ENCODE results near the gene KIF3B.
"Not testable (repeated sequence)": the region's sequence is repeated elsewhere in the genome, so short reads cannot be mapped to it uniquely, and the experiment has no call there.

KIF3B gene

DNA sequence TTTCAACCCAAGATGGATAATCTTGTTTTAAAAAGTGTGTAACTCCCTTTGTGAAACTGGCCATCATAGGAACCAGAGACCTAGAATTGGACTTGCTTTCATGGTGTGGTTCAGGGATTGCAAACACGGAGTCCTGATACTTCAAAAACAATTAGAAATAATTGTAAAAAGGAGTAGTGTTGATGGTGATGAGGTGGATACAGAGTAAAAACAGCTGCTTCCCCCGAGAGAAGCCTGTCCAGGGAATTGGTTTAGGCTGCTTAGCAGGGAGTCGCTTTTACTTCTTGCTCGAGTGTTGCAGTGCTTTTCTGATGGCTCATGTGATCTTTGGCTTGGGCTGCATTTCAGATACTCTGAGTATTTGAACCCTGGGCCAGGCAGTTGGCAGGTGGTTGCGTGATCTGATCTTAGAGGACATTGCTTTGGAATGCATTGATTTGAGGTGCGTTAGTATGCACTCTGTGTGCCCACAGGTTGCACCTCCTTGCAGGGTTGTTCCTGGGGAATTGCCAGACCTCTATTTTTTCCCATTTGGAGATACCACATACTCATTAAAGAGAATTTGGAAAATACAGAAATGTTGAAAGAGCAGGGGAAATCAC, 19.5 kb downstream of the KIF3B start:
- DNase-seq, result no peak

DNA sequence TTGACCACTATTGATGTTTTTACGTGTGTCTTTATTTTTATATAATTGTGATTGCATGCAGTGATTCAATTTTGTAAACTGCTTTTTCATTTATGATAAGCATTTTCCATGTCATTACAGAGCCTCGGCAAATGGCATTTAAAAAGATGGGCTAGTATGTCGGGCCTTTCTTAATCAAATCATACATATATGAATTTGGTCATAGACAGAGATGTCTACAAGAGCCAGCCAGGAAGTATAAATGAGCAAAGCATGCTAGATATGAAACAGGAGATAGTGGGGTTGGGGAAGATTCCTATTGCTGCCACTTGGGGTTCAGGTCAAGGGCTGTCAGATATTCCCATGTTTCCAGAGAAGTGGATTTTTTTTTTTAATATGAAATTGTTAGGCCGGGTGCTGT, 20.0 kb downstream of the KIF3B start:
- no peak for DNase-seq

DNA sequence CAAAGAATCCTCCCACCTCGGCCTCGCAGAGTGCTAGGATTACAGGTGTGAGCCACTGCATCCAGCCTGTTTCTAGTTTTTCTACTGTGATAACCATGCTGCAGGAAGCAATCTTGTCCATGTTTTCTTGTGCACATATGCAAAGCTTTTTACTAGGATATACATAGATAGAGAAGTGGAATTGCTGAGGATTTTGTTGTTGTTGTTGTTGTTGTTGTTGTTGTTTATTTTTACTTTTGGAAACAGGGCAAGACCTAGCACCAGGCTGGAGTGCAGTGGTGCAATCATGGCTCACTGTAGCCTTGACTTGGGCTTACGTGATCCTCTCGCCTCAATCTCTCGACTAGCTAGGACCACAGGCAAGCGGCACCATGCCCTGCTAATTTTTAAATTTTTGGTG, 23.2 kb downstream of the KIF3B start:
- no peak for DNase-seq

DNA sequence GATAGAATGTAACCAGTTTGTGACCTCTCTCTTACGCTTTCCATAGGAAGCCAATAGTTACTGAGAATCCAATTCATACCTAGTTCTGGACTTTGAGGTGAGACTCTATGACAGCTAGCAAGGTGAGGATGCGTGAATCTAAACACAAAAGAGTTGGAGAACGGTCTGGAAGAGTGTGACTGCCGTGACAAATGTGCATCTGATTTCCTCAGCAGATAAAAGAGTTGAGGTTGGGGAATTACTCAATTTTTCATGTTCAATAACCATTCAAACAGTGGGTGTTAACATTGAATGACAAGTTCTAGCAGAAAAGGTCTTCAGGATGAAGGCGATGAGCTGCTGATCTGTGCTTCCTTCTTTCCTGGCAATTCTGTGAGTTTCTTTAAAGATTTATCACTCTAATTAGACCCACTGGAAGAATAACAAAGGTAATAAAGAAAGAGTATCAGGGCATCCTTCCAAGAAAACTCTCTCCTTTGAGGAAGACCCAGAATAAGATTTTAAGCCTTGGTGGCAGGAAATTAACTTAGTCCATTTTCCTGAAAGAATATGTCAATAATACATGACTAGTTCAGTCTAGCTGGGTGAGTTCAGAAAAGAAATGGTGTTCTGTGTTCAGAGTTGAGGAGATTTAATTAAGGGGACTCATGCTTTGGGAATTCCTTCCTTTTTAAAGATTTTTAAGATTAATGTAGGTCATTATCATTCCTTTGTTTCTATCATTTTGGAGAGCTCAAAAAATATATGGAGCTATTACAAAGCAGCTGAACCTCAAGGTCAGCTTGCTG, 24.5 kb downstream of the KIF3B start:
- DNase-seq, result no peak

DNA sequence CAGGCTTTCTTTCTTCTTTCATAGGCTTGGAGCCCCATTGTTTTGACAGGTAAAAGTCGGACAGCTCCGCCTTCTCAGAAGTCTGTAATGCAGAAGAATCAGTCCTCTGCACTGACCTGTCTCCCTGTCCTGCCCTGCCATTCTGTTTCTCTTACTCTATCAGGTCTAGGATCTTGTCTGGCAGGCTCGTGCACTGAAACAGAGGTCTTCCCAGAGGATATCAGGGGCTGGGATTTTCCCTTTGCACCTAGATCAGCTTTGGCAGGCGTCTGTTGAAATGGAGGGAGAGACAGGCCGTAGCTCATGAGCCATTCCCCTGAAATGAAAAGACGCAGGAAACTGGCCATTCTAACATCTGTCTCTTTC, 25.0 kb downstream of the KIF3B start:
- no peak for DNase-seq

DNA sequence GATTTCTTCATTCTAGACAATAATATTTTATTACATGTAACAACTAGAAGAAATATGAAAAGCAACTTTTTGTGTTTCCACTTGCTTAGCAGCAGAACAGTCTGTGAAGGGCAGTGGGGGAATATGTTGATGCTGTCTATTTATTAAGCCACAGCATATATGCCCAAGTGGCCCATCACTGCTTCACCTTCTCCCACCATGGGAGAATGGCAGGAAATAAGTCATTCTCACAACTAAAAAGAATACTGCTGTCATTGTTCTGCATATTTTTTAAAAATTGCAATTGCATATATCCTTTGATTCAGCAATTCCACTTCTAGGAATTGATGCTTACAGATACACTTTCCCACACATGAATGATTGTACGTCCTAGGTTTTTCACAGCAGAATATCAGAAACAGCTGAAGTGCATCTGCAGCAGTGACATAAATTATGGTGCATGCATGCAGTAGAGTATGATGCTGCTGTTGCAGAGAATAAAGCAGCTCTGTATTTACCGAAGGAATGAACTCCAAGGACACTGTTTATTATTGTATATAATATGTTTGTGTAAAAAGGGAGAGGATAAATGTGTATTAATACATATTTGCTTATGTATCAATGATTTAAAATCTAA, 26.8 kb downstream of the KIF3B start:
- no peak for DNase-seq

DNA sequence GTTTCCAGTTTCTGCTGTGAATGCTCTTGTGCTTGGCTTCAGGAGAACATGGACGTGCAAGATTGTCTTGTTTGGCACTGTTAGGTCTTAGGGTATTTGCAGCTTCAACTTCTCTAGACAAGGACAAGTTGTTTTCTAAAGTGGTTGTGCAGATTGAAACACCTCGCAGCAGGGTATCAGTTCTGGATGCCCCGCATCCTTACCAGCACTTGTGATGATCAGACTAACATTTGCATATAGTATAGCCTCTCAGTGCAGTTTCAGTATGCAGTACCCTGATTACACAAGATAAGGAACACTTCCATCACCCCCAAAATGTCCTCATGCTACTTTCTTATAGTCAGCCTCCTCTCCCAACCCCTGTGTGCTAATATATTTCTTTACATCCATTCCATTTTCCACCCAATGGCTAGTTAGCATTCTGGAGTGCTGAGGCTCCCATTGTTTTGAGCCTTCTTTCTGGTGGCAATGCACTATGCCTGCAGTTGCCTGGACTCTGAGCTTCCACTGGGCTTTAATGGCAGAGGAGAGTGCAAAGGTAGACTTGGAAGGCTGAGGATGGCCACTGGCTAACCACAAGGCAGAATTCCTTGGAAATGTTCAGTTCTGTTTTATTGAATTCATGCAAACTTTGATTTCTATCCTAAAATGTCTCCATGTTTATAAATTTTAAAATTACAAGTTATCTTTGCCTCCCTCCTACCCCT, 35.4 kb downstream of the KIF3B start:
- no peak for DNase-seq

DNA sequence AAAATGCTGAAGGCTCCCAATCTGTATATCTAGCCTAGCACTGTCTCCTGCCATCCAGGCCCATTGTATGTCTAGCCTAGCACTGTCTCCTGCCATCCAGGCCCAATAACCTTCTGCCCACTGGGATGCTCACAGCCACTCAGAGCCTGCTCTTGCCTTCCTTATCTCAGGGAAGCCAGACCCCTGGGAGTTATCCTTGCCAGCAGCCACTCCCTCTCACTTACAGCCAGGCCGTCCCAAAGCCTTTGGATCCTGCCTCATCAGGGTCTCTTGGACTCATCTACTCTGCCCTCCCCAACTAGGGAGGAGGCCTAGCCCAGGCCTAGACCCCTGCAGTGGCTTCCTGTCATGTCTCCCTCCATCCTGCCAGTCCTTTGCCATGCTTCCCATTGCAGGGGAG, 37.3 kb downstream of the KIF3B start:
- no peak for DNase-seq

DNA sequence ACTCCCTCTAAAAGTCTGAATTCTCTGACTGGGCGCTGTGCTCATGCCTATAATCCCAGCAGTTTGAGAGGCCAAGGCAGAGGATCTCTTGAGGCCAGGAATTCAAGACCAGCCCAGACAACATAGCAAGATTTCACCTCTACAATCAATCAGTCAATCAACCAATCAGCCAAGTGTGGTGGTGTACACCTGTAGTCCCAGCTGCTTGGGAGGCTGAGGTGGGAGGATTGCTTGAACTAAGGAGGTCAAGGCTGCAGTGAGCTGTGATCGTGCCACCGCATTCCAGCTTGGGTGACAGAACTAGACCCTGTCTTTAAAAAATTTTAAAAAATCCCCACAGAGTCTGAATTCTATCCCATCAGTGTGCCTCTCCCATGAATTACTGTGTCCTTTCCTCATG, 37.9 kb downstream of the KIF3B start:
- DNase-seq, result no peak

DNA sequence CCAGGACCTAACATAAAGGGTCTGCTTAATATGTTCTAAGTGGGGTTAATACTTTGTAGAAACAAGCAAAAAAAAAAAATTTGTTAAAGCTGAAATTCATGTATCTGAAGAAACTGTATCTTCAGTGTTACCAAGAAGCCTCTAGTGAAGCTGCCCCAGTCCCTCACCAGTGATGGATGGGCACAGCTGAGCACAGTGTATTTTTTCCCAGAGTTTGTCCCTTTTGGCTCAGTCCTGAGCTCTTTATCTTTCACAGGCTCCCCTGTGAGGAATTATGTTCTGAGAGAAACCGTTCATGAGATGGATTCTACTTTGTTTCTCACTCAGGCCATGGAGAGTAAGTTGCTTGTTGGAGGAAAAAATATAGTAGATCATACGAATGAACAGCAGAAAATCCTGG, 38.4 kb downstream of the KIF3B start:
- DNase-seq, result no peak

DNA sequence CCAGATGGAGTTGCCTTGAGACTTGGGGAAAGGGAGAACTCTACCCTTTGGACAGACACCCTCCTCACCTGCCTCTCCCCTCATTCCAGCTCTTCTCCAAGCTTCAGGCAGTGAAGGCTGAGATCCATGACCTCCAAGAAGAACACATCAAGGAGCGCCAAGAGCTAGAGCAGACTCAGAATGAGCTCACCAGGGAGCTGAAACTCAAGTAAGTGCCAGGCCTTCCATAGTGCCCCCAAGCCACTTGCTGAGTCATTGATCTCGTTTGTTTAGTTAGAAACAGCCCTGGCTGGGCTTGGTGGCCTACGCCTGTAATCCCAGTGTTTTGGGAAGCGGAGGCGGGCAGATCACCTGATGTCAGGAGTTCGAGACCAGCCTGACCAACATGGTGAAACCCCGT, 39.2 kb downstream of the KIF3B start:
- DNase-seq, result no peak

DNA sequence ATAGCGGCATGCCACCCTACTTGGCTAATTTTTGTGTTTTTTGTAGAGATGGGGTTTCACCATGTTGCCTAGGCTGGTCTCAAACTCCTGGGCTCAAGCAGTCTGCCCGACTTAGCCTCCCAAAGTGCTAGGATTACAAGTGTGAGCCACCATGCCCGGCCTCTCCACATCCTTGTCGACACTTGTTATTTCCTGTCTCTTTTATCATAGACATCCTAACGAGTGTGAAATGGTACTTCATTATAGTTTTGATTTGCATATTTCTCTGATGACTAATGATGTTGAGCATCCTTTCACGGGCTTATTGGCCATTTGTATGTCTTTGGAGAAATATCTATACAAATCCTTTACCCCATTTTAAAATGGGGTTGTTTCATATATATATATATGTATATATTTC, 41.6 kb downstream of the KIF3B start:
- no peak for DNase-seq

DNA sequence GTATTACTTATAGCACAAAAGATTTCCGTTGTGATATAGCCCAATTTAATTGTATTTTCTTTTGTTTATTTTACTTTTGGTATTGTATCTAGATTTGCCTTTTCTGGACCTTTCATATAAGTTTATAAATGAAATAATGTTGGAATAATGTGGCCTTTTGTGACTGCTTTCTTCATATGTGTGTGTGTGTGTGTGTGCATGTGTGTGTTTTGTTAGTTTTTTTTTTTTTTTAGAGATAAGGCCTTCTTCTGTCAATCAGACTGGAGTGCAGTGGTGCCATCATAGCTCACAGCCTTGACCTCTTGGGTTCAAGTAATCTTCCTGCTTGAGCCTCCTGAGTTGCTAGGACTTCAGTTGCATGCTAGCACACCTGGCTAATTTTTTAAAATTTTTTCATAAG, 42.9 kb downstream of the KIF3B start:
- DNase-seq, result no peak

DNA sequence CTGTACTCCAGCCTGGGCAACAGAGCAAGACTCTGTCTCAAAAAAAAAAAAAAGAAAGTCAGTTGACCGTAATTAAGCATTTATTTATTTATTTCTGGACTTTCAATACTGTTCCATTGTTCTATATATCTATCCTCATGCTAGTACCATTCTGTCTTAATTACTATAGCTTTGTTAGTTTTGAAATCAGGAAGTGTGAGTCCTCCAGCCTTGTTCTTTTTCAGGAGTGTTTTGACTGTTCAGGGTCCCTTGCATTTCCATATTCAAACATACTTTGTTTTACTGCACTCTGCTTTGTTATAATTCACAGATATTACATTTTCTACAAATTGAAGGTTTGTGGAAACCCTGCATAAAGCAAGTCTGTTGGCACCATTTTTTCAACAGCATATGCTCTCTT, 43.9 kb downstream of the KIF3B start:
- no peak for DNase-seq

DNA sequence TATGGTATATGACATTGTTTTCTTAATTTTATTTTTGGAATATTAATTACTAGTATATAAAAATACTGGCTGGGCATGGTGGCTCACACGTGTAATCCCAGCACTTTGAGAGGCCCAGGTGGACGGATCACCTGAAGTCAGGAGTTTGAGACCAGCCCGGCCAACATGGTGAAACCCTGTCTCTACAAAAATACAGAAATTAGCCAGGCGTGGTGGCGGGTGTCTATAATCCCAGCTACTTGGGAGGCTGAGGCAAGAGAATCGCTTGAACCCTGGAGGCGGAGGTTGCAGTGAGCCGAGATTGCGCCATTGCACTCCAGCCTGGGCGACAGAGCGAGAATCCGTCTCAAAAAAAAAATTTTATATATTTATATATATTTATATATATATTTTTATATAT, 44.8 kb downstream of the KIF3B start:
- peak; percentile 18 for DNase-seq

DNA sequence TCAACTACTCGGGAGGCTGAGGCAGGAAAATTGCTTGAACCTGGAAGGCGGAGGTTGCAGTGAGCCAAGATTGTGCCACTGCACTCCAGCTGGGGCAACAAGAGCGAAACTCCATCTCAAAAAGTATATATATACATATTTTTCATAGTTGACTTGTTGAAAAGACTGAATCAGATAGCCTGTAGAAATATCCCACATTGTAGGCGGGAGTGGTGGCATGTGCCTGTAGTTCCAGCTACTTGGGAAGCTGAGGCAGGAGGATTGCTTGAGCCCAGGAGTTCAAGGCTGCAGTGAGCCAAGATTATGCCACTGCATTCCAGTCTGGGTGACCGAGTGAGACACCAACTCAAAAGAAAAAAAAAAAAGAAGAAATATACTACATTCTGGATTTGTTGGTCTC, 46.3 kb downstream of the KIF3B start:
- DNase-seq, result not testable (repeated sequence)

DNA sequence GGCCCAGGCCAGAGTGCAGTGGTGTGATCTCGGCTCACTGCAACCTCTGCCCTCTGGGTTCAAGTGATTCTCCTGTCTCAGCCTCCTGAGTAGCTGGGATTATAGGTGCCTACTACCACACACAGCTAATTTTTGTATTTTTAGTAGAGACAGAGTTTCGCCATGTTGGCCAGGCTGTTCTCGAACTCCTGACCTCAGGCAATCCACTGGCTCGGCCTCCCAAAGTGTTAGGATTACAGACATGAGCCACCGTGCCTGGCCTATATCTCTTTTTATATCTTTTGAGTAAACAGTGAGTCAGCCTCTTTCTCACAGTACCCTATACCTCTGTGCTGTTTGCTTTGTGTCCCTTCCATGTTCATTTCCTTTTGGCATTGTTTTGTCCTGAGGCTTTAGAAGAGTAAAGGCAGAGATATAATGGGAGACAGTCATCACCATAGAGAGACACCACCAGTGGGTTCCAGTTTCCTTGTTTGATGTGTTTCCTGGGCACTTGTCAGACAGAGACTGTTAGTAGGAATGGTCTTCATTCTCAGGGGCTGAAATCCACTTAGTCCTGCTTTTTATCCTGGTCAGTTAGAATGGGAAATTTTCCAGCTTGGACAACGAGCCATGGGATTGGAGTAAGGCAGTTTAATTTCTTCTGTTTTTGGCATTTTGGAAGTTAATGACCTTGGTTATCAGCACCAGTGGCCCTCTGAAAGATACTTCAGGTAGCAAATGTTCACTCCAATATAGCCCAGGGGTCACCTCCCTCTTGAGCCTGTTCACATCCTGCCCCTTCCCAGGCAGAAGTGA, 48.5 kb downstream of the KIF3B start:
- DNase-seq, result no peak

DNA sequence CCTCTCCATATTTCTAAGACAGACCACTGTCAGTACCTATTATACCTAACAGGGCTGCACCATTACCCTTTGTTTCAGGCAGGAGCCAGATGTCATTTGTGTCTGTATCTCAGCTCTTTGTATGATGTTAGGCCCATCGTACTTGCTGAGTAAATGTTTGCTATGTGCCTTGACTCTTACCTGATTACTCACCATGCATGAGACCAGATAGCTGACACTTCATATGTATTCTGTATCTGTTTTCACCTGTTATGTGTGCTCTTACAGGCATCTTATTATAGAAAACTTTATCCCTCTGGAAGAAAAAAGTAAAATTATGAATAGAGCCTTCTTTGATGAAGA, 49.0 kb downstream of the KIF3B start:
- no peak for DNase-seq

DNA sequence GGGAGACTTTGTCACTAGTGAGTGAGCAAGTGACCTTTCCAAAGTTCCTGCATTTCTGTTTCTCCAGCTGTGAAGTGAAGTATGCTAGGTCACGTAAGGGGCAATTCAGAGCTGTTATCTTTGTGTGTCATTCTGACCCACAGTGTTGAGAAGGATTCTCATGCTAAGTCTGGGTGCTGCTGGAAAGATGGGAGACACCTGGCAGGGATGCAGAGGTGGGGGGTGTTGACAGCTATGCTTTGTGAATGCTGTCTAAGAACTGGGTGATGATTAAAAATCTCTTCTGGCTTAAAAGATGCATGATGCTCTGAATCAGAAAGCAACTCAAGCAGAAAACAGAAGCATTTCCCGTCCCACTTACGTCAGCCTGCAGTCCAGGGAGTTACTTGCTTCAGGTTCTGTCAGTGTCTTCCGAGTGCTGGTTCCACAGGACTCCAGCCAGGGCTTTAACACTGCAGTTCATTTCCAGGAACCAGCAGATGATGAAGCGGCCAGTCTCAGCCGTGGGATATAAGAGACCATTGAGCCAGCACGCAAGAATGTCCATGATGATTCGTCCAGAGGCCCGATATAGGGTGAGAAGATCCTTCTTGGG, 49.7 kb downstream of the KIF3B start:
- DNase-seq, result no peak

DNA sequence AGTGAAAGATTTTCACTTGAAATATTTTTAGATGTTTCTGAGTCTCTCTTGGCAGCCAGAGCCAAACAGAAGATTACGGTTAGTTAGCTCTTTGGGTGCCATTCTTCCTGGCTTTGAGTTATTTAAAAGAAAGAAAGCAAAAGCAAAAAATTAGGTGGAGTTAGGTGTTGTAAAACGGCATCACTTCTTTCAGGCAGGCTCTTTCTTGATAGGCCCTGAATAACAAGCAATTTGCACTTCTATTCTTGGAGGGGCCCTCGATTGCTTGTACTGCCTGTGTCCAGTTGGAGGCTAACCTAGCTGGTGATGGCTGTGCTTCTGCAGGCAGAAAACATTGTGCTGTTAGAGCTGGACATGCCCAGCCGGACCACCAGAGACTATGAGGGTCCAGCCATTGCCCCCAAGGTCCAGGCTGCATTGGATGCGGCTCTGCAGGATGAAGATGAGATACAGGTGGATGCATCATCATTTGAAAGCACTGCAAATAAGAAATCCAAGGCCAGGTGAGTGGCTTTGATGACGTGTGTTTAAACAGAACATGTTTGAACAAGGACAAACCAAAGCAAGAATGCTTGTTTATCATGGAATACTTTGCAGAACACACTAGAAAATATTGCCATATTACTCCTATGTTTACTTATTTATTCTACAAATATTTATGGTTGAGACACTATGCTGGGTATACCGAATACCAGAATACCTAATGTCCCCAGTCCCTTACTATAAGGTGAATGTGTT, 52.5 kb downstream of the KIF3B start:
- no peak for DNase-seq

DNA sequence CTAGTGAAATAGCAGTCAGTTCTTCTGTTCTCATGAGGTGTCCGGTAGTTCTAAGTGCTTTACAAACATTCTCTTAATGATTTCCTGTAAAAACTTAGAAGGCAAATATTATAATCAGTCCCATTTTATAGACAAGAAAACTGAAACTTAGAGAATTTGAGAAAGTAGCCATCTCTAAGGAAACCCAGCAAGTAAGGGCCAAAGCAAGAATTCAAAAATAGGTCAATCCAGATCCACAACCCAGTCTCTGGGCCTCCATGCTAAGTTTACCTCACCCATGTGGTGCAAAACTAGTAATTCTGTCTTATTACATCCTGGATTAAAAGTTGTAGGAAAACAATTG, 53.1 kb downstream of the KIF3B start:
- no peak for DNase-seq

DNA sequence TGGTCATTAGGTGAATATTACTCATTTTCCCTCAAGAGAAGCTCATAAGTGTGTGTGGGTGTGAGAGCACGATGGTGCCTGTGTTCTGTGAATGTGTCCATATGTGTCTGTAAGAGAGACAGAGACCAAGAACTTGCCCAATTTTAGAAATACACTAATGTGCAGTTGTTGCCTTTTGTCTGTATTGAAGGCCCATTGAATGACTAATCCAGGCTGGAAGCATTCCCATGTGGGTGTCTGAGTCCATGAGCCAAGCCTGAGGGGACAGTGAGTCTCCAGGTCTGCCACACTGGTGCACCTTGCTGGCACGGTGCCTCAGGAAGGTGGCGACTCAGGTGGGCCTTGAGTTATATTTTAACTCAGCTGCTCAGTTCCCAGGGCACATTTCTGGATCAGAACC, 55.2 kb downstream of the KIF3B start:
- DNase-seq, result no peak

All from eye (tissue), 1 donor.